KOPT-K1 (cell line): Measurements from ENCODE around the gene STAT4.

ENCODE experiments used
- H3K27ac ChIP-seq: fragments of 200-600 bp; sonication (generic); 2 replicates; pipeline ENCODE4 v1.5.1; 2016; ENCODE audit warnings: antibody characterized with exemption, mild to moderate bottlenecking, low read depth, low read length; ENCODE audit not compliant: poor library complexity, severe bottlenecking
- H3K36me3 ChIP-seq: fragments of 200-600 bp; sonication (generic); 2 replicates; pipeline ENCODE4 v1.5.1; 2017; ENCODE audit warnings: antibody characterized with exemption, mild to moderate bottlenecking, low read length, moderate library complexity; ENCODE audit not compliant: insufficient read depth
- H3K9me3 ChIP-seq: fragments of 200-600 bp; sonication (generic); 2 replicates; pipeline ENCODE4 v1.5.1; 2017; ENCODE audit warnings: antibody characterized with exemption, low read length, mild to moderate bottlenecking; ENCODE audit not compliant: insufficient read depth, poor library complexity, severe bottlenecking

STAT4 gene

GRCh38 chr2:191178806-191179514, 28.2 kb upstream of the STAT4 start:
- Histone ChIP-seq H3K27ac (no peak overlapping the region), H3K9me3 (no peaks in the 10 kb centered on the region), H3K36me3 (no peaks in the 10 kb centered on the region)

- no peaks in the 10 kb centered on the region for H3K36me3 ChIP-seq
- H3K9me3 ChIP-seq, result no peaks in the 10 kb centered on the region
- no peak overlapping the region for H3K27ac ChIP-seq
These were observed 27.2 kb upstream of the STAT4 start for GRCh38 chr2:191177751-191178736.

- Histone ChIP-seq H3K9me3 (no peaks in the 10 kb centered on the region), H3K36me3 (no peaks in the 10 kb centered on the region), H3K27ac (peak overlapping the region; percentile 37)
These were observed 26.1 kb upstream of the STAT4 start for GRCh38 chr2:191176801-191177438.

GRCh38 chr2:191176305-191176704, 25.5 kb upstream of the STAT4 start:
- no peaks in the 10 kb centered on the region for H3K9me3 ChIP-seq
- H3K36me3 ChIP-seq, result no peaks in the 10 kb centered on the region
- peak overlapping the region; percentile 37 for H3K27ac ChIP-seq

- Histone ChIP-seq H3K9me3 (no peaks in the 10 kb centered on the region), H3K36me3 (no peaks in the 10 kb centered on the region), H3K27ac (no peak overlapping the region)
These were observed 23.6 kb upstream of the STAT4 start for GRCh38 chr2:191174442-191174841.

- no peaks in the 10 kb centered on the region for H3K36me3 ChIP-seq
- H3K27ac ChIP-seq, result no peak overlapping the region
These were observed 22.4 kb upstream of the STAT4 start for GRCh38 chr2:191173206-191173605.

GRCh38 chr2:191171708-191172355, 21.0 kb upstream of the STAT4 start:
- H3K9me3 ChIP-seq, result no peaks in the 10 kb centered on the region
- no peak overlapping the region for H3K27ac ChIP-seq
- no peaks in the 10 kb centered on the region for H3K36me3 ChIP-seq

More at GRCh38 chr2:191173206-191173605, 22.4 kb upstream of the STAT4 start:
- no peaks in the 10 kb centered on the region for H3K9me3 ChIP-seq

- Histone ChIP-seq H3K36me3 (no peaks in the 10 kb centered on the region), H3K9me3 (no peaks in the 10 kb centered on the region), H3K27ac (no peak overlapping the region)
These were observed 20.5 kb upstream of the STAT4 start for GRCh38 chr2:191171286-191171685.

GRCh38 chr2:191170773-191171172, 20.0 kb upstream of the STAT4 start:
- no peaks in the 10 kb centered on the region for H3K36me3 ChIP-seq
- H3K9me3 ChIP-seq, result no peaks in the 10 kb centered on the region
- H3K27ac ChIP-seq, result no peak overlapping the region

GRCh38 chr2:191170301-191170636, 19.5 kb upstream of the STAT4 start:
- Histone ChIP-seq H3K27ac (no peak overlapping the region), H3K36me3 (no peaks in the 10 kb centered on the region)

GRCh38 chr2:191169456-191170300, 18.9 kb upstream of the STAT4 start:
- Histone ChIP-seq H3K9me3 (no peaks in the 10 kb centered on the region), H3K36me3 (no peaks in the 10 kb centered on the region), H3K27ac (no peak overlapping the region)

More at GRCh38 chr2:191170301-191170636, 19.5 kb upstream of the STAT4 start:
- H3K9me3 ChIP-seq, result no peaks in the 10 kb centered on the region

- H3K9me3 ChIP-seq, result no peaks in the 10 kb centered on the region
- H3K27ac ChIP-seq, result no peak overlapping the region
These were observed 17.0 kb upstream of the STAT4 start for GRCh38 chr2:191167766-191168165.

GRCh38 chr2:191166756-191167445, 16.1 kb upstream of the STAT4 start:
- Histone ChIP-seq H3K36me3 (no peaks in the 10 kb centered on the region), H3K27ac (no peak overlapping the region), H3K9me3 (no peaks in the 10 kb centered on the region)

More at GRCh38 chr2:191167766-191168165, 17.0 kb upstream of the STAT4 start:
- H3K36me3 ChIP-seq, result no peaks in the 10 kb centered on the region
